Endothelial cell of umbilical vein (primary cell): ENCODE measurements around the gene GPR155.

Experiments
- CTCF ChIP-seq, 2 donors: IDR thresholded peaks; 1 replicate in 1 of 2; 2 replicates in 1 of 2; pipeline ENCODE4 v1.5.1; 2011; ENCODE audit warnings: low read length in 2 of 2, mild to moderate bottlenecking in 2 of 2, moderate library complexity in 2 of 2, control low read depth in 1 of 2, inconsistent platforms in 1 of 2, low read depth in 1 of 2; ENCODE audit not compliant: insufficient read depth in 1 of 2; ENCODE audit errors: extremely low read depth in 1 of 2
- EZH2 ChIP-seq: IDR thresholded peaks from 2 replicates; pipeline ENCODE4 v1.6.1; 2012; ENCODE audit warnings: borderline replicate concordance, low read depth, mild to moderate bottlenecking, moderate library complexity, low read length, inconsistent platforms; ENCODE audit not compliant: severe bottlenecking
- FOS ChIP-seq: IDR thresholded peaks from 2 replicates; pipeline ENCODE4 v1.6.1; 2011; ENCODE audit warnings: mild to moderate bottlenecking, low read length, moderate library complexity, borderline replicate concordance; ENCODE audit not compliant: insufficient read depth
- JUN ChIP-seq: IDR thresholded peaks from 2 replicates; pipeline ENCODE4 v1.6.1; 2011; ENCODE audit warnings: borderline replicate concordance, low read depth; ENCODE audit not compliant: insufficient read length, insufficient read depth
- MAX ChIP-seq: IDR thresholded peaks from 2 replicates; pipeline ENCODE4 v1.6.1; 2011; ENCODE audit not compliant: insufficient read depth, insufficient read length
- POLR2A ChIP-seq: IDR thresholded peaks from 2 replicates; pipeline ENCODE4 v1.6.1; 2012; ENCODE audit warnings: low read depth, mild to moderate bottlenecking, control low read depth, low read length
- POLR2AphosphoS5 ChIP-seq: IDR thresholded peaks from 2 replicates; pipeline ENCODE4 v1.6.1; 2012; ENCODE audit warnings: low read depth, mild to moderate bottlenecking, control low read depth, low read length, moderate library complexity; ENCODE audit not compliant: insufficient read depth

- TF ChIP-seq CTCF (IDR thresholded peaks at IDR 0.05; ENCODE audit: extremely low read depth in 1 of 2, insufficient read depth in 1 of 2, low read depth in 1 of 2, low read length in 2 of 2) = no peak
- TF ChIP-seq EZH2 = no peak
- TF ChIP-seq POLR2A = no peak
- no peak for TF ChIP-seq POLR2AphosphoS5
- no peak for TF ChIP-seq FOS
- TF ChIP-seq JUN = no peak
- no peak for TF ChIP-seq MAX
Measured at GRCh38 chr2:174484573-174484972, 2.3 kb downstream of the GPR155 start.
